ENCODE data around the gene RGL4.

DNA sequence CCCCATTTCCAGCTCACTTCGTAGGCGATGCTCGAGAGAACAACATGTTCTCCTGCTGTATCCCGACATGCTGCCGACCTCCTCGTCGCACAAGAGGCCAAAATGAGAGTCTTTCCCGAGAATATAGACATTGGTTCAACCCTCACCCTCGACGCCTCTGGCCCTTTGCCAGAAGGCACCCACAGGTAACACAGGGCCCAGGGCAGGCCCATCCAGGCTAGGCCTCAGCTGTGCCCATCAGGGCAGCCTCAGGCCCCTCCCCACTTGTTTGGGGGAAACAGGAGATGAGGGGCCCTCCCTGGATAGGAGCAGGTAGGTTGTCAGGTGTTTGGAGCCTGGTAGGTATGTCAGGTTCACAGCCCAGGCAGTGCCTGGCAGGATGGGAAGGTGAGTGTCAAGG is 2.7 kb upstream of the RGL4 start:
- no peak for TF ChIP-seq CTCF (IDR thresholded peaks at IDR 0.05)
- no peak for TF ChIP-seq POLR2A (IDR thresholded peaks at IDR 0.05)
- TF ChIP-seq EP300 (IDR thresholded peaks at IDR 0.05): no peak

Data from ovary (tissue), 3 donors.